Astrocyte of the cerebellum (primary cell): ENCODE data around the gene NSD2.
"Not testable (repeated sequence)": the region's sequence is repeated elsewhere in the genome, so short reads cannot be mapped to it uniquely, and the experiment has no call there.

Experiments used
- DNase-seq: peaks from one replicate; pipeline ENCODE4 v3.0.0-alpha.2; 2011; ENCODE audit warnings: low read depth
- H3K4me3 ChIP-seq: 2 replicates; pipeline ENCODE4 v1.5.1; 2011; ENCODE audit warnings: mild to moderate bottlenecking, low read depth, low read length, moderate library complexity
- in situ Hi-C: cut with HindIII; loops from 2 replicates; pipeline ENCODE4 v1.10.0; 2017; ENCODE audit warnings: low sequenced_read_pairs
- TF ChIP-seq, protein P1 (sequence below): IDR thresholded peaks from 2 replicates; pipeline ENCODE4 v1.5.1; 2012; ENCODE audit warnings: low read length, low read depth, moderate library complexity, mild to moderate bottlenecking; ENCODE audit errors: missing control alignments

NSD2 gene

GRCh38 chr4:1833307-1834046 lies 37.7 kb upstream of the NSD2 start:
- in situ Hi-C loops, result no loop called here

GRCh38 chr4:1834047-1834775 lies 37.0 kb upstream of the NSD2 start:
- no peak overlapping the region for H3K4me3 ChIP-seq
- in situ Hi-C loops, result no loop called here
- TF ChIP-seq, protein P1, sequence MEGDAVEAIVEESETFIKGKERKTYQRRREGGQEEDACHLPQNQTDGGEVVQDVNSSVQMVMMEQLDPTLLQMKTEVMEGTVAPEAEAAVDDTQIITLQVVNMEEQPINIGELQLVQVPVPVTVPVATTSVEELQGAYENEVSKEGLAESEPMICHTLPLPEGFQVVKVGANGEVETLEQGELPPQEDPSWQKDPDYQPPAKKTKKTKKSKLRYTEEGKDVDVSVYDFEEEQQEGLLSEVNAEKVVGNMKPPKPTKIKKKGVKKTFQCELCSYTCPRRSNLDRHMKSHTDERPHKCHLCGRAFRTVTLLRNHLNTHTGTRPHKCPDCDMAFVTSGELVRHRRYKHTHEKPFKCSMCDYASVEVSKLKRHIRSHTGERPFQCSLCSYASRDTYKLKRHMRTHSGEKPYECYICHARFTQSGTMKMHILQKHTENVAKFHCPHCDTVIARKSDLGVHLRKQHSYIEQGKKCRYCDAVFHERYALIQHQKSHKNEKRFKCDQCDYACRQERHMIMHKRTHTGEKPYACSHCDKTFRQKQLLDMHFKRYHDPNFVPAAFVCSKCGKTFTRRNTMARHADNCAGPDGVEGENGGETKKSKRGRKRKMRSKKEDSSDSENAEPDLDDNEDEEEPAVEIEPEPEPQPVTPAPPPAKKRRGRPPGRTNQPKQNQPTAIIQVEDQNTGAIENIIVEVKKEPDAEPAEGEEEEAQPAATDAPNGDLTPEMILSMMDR, result no peak
- no peak for DNase-seq

More at GRCh38 chr4:1833307-1834046, 37.7 kb upstream of the NSD2 start:
- DNase-seq, result no peak
- TF ChIP-seq, protein P1, result no peak
- no peak overlapping the region for H3K4me3 ChIP-seq

- DNase-seq, H3K4me3 ChIP-seq, in situ Hi-C loops: not testable (repeated sequence)
Observed at GRCh38 chr4:1835836-1836235, 35.4 kb upstream of the NSD2 start.

- no peak for DNase-seq
- TF ChIP-seq, protein P1, result no peak
- no peak overlapping the region for H3K4me3 ChIP-seq
- in situ Hi-C loops, result no loop called here
Observed at GRCh38 chr4:1836650-1837049, 34.5 kb upstream of the NSD2 start.

DNA sequence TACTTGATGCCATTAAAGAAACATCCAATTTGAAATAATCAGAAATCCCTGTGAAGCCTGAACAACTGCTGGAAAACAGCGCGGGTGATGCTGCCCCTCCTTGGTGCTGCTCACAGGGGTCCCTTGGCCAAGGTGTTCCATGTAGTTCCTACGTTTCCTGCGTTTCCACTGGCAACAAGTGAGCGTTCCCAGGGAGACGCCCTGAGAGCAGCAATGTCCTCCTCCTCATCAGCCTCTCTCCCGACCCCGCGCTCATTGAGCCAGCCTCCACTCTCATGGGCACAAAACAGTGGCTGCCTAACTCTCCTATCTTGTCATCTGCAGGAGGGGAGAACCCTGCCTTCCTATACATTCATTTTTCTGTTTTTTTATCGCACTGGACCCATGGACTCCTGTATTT lies 34.1 kb upstream of the NSD2 start:
- TF ChIP-seq, protein P1, result no peak
- in situ Hi-C loops, result no loop called here

DNA sequence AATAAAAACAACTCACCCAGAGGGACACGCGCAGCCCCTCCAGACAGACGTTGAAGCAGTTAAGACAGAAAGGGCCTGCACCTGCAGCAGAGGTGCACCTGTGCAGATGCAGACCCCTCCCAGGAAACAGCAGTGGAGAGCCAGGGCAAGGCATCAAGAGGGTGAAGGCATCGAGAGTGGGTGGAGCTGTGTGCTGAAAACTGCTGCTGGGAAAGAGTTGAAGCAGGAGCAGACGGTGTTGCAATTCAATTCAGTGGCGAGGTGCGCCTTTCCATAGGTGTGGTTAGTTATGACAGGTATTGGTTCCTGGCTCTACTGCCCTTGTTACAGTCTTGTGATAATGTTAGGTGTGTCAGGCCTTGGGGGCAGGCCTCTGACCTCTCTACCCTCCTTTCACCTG lies 31.9 kb upstream of the NSD2 start:
- H3K4me3 ChIP-seq, result no peak overlapping the region
- TF ChIP-seq, protein P1, result no peak
- in situ Hi-C loops, result no loop called here
- DNase-seq, result no peak

More for the DNA sequence above, 34.1 kb upstream of the NSD2 start:
- H3K4me3 ChIP-seq, result no peak overlapping the region
- DNase-seq, result no peak
